Endometrial microvascular endothelial cells (primary cell): ENCODE results near the gene PLS1. TPM values are rescaled to one million over a fixed set of nuclear protein-coding genes. Genes with fewer than 3 reads are reported as not detected.

ENCODE experiments used
- in situ Hi-C: cut with HindIII; loops from 2 replicates; pipeline ENCODE4 v1.10.0; 2017; ENCODE audit warnings: low sequenced_read_pairs, low pct_unique_long_range_greater_than_20kb; ENCODE audit errors: inconsistent ontology term
- total RNA-seq: library from RNA; depleted of rRNA; stranded (reverse); fragments of >200 nt; gene quantifications from one replicate; pipeline ENCODE4 v1.2.3, GENCODE V29; 2015; ENCODE audit errors: inconsistent ontology term

PLS1 gene
- total RNA-seq, 1 donor from 2014 or later: 1.4 TPM

DNA sequence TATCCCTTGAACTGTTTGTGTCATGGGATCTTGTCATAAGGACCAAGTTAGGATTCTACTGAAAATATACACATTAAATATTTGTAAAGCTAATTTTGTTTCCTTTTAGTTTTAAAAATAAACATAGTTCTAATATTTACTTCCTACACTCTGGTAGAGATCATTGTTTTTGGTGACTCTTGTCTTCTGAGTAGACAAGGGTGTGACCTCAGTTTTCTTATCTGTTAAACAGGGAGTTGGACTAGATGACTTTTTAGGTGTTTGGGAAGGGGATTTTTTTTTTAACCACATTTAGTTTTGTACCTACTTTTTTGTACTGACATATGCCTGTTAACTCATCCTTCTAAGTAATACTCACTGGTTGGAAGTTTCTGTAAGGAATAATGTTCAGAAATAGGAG is 30.8 kb downstream of the PLS1 start:
- in situ Hi-C loops: no loop called here

DNA sequence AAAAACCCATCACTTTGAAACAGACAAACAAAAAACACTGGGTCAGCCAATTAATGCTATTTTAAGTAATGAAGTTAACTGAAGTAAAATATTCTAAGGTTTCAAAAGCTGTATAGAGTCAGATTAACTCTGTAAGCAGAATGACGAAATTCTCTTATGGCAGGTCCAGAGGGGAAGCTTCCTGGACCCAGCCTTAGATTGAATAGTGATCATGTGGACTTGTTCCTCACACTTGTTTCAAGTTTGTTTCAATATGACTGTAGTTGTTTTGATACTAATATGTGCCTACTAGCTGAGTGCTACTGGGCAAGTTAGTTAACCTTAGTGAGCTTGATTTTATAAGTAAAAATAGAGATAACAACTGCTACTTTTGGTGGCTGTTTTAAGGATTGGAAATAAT is 32.6 kb downstream of the PLS1 start:
- in situ Hi-C loops: no loop called here

DNA sequence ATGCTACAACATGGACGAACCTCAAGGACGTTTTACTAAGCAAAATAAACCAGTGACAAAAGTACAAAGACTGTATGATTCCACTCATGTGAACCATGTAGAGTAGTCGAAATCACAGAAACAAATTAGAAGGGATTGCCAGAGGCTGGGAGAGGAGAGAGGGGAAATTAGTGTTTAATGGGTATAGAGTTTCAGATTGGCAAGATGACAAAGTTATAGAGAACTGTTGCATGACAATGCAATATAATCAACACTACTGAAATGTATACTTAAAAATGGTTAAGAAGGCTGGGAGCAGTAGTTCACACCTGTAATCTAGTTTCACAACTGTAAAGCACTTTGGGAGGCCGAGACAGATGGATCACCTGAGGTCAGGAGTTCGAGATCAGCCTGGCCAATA is 36.9 kb downstream of the PLS1 start:
- in situ Hi-C loops: no loop called here

DNA sequence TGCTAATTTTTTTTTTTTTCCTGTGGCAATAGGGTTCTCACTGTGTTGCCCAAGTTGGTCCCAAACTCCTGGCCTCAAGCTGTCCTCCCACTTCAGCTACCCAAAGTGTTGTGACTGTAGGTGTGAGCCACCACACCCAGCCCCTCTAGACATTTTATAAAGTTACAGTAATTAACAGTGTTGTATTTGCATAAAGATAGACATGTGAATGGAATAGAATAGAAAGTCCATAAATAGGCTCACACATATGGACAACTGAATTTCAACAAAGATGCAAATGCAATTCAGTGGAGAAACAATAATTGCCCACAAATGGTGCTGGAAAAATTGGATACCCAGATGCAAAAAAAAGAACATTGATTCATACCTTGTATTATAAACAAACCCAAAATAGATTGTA is 39.9 kb downstream of the PLS1 start:
- in situ Hi-C loops: no loop called here

DNA sequence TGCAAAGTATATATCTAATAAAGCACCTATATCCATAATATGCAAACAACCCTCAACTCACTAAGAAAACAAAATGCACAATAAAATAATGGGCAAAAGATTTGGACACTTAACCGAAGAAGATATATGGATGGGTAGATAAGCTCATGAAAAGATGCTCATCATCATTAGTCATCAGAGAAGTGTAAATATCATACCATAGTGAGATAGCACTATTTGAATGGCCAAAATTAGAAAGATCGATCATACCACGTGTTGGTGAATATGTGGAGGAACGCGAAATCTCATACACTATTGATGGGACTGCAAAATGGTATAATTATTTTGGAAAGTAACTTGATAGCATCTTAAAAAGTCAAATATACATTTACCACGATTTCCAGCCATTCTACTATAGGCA is 40.5 kb downstream of the PLS1 start:
- in situ Hi-C loops: no loop called here

DNA sequence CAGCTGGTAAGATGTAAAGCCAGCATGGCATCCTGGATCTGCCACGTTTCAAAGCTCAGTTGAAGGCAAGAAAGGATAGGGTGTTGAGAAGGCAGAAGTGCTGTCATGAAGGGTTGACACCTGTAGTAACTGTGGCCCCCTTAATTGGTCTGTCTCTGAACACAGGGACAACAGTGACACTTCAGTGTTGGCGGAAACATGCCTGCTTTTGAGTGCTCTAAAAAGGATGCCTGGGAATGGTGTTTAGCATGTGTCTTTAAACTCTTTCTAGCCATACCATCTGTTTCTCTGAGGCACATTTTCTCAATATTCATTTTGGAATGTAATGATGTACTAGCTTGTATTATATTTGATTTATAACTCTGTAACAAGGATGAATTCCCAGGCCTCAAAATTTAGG is 42.1 kb downstream of the PLS1 start:
- in situ Hi-C loops: no loop called here

DNA sequence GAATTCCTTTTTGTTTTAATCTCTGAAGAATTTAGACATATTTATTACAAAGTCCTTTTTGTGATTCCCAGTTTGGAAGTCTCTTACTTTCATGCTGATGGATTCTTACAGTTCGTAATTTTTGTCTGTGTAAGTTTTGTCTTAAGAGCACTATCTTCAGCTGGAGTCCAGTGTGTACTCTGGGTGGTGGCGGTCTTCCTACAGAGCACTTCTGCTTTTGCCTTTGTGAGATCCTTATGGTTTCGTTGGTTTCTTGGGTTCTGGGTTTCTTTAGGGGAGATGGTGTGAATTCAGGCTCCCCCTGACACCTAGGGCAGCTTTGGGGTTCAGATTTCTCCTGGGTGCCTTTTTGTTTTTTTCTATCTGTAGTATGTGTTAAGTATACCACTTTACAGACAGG is 45.3 kb downstream of the PLS1 start:
- in situ Hi-C loops: no loop called here

DNA sequence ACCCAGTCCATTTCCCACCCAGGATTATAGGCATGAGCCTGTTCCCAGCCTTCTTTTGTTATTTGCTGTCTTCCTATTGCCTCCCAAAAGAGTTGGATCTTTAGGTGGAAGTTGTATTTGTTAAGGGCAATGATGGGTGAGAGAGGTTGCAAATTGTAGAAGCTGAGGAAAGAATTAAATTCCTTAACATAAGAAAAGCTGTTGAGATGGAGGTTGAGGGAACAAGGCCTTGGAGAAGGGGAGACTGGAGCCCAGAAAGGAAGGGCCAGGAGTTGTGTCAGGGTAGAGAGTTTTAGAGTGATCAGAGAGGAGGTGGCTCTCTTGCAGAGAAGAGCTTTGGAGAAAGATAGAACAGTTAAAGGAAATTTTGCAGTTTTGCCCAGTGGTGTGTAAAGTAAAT is 46.8 kb downstream of the PLS1 start:
- in situ Hi-C loops: no loop called here

DNA sequence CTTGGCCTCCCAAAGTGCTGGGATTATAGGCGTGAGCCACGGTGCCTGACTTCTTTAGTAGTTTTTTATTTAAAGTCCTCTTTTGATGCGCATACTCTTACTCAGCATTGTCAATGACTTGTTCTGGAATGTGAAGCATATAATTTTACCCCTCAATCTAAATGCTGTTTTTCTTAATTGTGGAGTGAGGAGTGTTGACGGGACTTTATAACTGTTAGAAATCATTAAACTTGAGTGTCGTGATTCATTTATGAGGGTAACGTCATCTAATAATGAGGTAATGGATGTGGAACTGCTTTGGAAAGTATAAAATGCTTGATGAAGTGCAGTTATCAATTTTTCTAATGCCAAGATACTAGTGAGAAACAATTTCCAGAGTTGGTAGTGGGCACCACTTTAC is 48.3 kb downstream of the PLS1 start:
- in situ Hi-C loops: no loop called here

DNA sequence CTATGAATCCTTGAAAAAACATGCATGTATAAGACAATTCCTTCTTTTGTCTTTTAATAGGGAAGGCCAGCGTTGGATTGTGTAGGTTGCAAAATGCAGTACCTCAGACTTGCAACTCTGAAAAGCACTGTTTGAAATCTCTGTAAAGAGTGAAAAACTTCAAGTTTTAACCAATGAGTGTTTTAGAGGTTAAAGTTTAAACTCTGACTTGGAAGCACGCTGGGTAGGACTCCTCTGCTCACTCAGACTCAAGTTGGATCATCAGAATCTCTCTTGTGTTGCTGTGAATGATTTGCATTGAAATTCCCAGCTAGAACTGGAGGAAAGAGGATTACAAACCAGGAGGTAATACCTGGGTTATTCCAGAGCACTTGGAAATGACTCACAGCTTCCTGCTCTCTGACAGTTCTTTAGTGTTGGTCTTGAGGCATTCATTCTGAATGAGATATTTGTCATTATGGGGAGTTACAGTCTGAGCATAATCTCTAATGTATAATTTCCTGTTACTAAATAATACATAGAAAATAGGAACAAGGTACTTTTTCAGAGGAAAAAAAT is 49.1 kb downstream of the PLS1 start:
- in situ Hi-C loops: no loop called here

DNA sequence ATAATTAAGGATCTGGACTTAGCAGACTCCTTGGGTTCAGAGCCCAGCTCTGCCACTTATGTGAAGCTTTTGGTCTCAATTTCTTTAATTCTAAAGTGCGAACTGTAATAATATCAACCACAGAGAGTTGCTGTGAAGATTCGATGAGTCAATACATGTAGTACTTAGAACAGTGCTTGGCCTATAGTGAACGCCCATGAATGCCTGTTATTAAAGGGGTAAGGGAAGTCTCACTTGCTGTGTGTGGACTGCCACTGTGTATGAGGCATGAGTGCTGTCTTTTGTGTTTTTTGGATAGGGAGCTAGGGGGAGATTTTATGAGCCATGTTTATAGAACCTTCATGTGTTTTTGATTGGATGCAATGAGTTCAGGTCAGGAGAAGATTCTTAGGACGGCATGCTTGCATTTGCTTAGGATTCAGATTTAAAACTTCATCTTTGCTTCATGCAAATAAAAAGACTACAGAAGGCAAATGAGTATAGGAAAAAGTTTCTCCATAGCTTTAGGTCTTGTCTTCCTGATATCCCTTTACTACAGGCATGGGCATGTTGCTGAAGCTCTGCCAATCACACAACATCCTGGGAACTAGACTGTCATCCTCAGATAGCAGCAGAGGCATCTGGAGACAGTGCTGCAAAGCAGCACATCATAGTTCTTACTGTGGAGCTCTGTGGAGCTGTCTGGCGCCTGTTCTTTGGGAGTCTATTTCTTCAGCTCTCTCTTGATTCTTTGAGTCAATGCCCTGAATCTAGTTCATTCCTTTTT is 50.0 kb downstream of the PLS1 start:
- in situ Hi-C loops: no loop called here

DNA sequence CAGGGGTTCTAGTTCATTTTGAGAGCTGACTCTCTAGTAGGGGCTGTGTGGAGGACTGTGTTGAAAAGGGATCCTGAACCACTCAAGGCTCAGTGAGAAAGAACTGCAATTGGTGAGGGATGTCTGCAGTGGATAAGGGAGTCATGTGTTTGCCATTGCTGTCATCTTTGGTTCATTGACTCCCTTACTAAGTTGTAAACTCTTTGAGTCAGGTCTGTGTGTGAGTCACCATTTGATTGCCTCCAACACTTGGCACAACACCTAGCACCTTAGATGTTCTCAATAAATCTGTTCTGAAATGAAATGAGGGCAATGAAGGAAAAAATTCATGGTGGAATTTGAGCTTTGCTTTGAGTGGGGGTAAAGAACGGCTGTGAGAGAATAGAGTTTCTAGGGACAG is 51.7 kb downstream of the PLS1 start:
- in situ Hi-C loops: no loop called here

DNA sequence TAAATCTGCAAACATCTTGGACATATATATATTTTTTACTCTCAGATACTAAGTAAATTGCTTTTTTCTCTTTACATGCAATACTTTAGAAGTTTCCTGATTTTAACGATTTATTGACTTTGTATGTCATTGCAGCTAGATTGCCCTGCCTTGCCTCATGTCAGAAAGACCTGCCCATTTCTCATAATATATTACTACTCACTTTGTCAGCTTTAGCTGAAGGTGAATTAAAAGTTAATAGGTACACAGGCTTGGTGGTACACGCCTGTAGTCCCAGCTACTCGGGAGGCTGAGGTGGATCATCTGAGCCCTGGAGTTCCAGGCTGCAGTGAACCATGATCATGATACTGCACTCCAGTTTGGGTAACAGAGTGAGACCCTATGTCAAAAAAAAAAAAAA is 52.8 kb downstream of the PLS1 start:
- in situ Hi-C loops: no loop called here

DNA sequence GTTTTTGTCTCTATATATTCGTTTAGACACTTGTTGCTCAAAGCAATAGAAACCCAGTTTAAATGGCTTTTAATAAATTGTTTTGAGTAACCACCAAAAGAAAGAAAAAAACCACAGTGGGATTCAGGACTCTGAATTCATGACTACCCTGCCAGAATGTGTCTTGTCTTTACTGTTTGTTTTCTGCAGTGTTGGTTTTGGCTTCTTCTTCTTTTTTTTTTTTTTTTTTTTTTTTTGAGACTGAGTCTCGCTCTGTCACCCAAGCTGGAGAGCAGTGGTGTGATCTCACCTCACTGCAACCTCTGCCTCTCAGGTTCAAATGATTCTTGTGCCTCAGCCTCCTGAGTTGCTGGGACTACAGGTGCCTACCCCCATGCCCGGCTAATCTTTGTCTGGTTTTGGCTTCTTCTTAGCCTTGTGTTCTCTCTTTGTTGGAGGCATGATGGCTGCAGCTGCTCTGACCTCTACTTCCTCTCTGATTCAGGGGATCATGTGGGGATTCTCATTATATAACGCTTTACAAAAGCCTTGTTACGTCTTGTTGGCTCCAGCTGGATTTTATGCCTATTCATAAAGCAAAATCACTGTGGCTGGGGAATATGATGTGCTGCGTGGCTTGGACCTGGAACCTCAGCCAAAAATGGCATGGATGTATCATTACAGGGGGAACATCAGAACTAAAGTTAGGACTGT is 54.0 kb downstream of the PLS1 start:
- in situ Hi-C loops: no loop called here

DNA sequence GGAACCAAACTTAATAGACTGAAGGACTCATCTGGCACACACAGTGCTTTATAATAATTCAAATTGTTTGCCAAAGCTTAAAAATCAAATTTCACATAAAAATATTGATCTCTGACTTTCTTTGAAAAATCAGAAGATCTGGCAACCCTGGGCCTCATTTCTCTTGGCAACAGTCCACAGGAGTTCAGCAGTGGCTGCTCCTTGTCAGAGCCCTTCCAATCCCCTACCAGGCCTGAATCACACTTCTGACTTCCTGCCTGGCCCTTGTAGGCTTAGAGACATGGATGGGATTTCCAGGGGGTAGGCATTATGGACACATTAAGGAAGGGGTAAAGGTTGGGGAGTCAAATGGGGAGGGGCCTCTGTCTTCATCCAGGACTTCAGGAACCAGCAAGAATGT is 55.5 kb downstream of the PLS1 start:
- in situ Hi-C loops: no loop called here

DNA sequence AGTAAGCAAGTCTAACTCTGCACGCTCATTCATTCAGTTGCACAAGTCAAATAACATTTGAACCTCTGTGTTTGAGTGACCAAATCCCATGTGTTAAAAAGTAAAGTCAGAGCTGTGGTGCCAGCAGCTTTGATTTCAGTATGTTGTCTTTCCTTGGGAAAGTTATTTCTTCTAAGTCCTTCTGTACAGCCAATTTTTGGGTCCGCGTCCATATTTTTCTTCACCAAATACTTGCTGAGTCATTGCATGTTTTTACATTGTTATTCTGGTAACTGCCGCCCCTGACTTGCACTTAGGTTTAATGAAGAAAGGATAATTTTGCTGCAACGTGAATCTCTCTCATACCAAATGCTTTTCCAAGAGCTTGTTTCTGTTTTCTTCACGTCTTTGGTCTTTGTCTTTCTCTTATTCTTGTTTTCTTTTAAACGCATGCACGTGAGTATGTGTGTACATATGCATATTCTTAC is 56.7 kb downstream of the PLS1 start:
- in situ Hi-C loops: no loop called here

DNA sequence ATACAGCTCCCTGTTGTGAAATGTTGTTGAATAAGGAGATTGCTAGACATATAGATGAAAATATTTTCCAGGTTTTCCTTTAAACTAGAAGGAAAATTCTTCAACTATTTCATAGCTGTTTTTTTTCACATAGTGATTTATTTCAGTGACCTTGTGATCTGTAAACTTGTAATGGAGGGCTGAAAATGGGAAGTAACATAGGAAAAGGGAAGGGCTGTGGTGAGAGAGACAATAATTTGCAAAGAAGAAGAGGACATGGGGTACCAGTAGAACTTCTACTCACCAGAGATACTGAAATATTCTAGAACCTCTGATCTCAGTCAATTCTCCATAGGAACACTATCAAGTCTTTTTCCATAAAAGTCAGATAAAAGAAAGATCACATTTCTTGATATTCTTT is 60.4 kb downstream of the PLS1 start:
- in situ Hi-C loops: no loop called here

DNA sequence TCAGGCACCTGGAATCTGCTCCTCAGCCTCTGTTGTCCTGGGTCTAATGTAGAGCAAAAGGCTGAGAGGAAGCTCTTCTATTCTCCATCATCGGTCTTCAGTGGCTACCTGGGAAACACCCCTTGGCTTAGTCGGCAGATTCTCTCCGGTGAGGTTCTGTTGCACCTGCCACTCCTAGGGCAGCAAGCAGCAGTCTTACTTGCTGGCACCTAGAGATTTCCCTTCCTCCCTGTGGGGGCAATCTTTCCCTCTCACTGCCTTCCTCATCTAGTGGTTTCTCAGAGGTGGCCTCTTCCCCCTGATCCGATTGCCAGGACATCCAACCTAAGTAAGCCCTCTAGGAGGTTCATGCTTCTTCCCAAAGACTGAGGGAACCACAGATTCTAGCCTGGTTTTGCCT is 60.8 kb downstream of the PLS1 start:
- in situ Hi-C loops: no loop called here

DNA sequence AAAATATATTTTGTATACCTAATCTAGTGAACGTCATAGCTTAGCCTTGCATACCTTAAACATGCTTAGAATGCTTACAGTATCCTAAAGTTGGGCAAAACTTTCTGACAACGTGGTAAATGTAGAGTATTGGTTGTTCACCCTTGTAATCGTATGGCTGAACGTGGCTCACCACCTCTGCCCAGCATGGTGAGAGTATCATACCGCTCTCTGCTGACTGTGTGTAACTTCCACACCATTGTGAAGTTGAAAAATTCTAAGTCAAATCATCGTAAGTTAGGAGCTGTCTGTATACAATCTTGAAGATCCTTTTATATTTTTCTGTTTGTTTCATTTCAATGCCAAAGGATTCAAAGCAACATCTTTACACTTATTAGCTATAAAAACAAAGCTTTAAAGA is 64.2 kb downstream of the PLS1 start:
- in situ Hi-C loops: no loop called here

DNA sequence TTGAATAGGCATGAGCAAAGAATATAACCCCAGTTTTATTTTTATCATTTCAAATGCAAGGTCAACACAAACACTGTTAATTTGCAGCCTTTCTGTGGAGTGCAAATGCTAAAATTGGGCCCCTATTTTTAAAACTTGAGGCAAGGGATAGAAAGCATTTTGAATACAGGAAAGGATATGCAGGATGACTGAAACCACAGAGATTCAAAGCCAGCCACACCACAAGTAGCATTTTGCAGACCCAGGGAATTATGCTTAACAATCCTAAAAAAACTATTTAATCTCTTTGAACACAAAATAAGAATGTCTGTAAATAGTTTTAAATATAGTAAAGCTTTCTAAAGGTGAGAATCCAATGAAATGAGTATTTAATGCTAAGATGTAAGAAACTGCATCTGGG is 64.7 kb downstream of the PLS1 start:
- in situ Hi-C loops: no loop called here
